Smooth muscle cell (in vitro differentiated cells): ENCODE results near the gene SHF. TPM values are rescaled to one million over a fixed set of nuclear protein-coding genes. Genes with fewer than 3 reads are reported as not detected.

ENCODE experiments used
- DNase-seq: peaks from one replicate; lab custom pipeline; 2025; ENCODE audit not compliant: unreplicated experiment; lab: John Stamatoyannopoulos, UW
- H2AFZ ChIP-seq: fragments of 200-600 bp; sonication (generic); 2 replicates; pipeline ENCODE4 v1.6.0; 2016; ENCODE audit warnings: antibody characterized with exemption, low read depth, mild to moderate bottlenecking
- H3F3A ChIP-seq: fragments of 200-600 bp; sonication (generic); 2 replicates; pipeline ENCODE4 v1.6.0; 2017; ENCODE audit warnings: antibody characterized with exemption, low read depth
- H3K27ac ChIP-seq: fragments of 200-600 bp; sonication (generic); 2 replicates; pipeline ENCODE4 v1.5.1; 2016; ENCODE audit warnings: low read depth, mild to moderate bottlenecking
- H3K27me3 ChIP-seq: fragments of 200-600 bp; sonication (generic); 2 replicates; pipeline ENCODE4 v1.6.1; 2016; ENCODE audit warnings: low read depth, mild to moderate bottlenecking
- H3K36me3 ChIP-seq: fragments of 200-600 bp; sonication (generic); 2 replicates; pipeline ENCODE4 v1.5.1; 2016; ENCODE audit warnings: low read depth
- H3K4me1 ChIP-seq: fragments of 200-600 bp; sonication (generic); 2 replicates; pipeline ENCODE4 v1.5.1; 2016; ENCODE audit warnings: low read depth
- H3K4me2 ChIP-seq: fragments of 200-600 bp; sonication (generic); 2 replicates; pipeline ENCODE4 v1.6.0; 2016; ENCODE audit warnings: mild to moderate bottlenecking
- H3K4me3 ChIP-seq: fragments of 200-600 bp; sonication (generic); 2 replicates; pipeline ENCODE4 v1.5.1; 2016; ENCODE audit warnings: mild to moderate bottlenecking
- H3K79me2 ChIP-seq: fragments of 200-600 bp; sonication (generic); 2 replicates; pipeline ENCODE4 v1.6.0; 2016; ENCODE audit warnings: low read depth, mild to moderate bottlenecking
- H3K9ac ChIP-seq: fragments of 200-600 bp; sonication (generic); 2 replicates; pipeline ENCODE4 v1.6.0; 2016; ENCODE audit warnings: low read depth
- H3K9me3 ChIP-seq: fragments of 200-600 bp; sonication (generic); replicated peaks from 2 replicates; pipeline ENCODE4 v1.5.1; 2016; ENCODE audit warnings: low read depth
- H4K20me1 ChIP-seq: fragments of 200-600 bp; sonication (generic); 2 replicates; pipeline ENCODE4 v1.6.0; 2016; ENCODE audit warnings: low read depth
- CTCF ChIP-seq: fragments of 200-600 bp; sonication (generic); IDR thresholded peaks from 2 replicates; pipeline ENCODE4 v1.5.1; 2017; ENCODE audit warnings: borderline replicate concordance, mild to moderate bottlenecking, antibody characterized with exemption; ENCODE audit not compliant: insufficient read depth, poor library complexity, severe bottlenecking
- WGBS: methylation state at CpG from one replicate; pipeline ENCODE4 v1.1.7; 2016; ENCODE audit warnings: low lambda C conversion rate; 5-methylcytosine and 5-hydroxymethylcytosine counted together
- polyA plus RNA-seq: library from polyadenylated mRNA; unstranded; fragments of >200 nt; fragmentation: Nextera tagmentation; extraction: Ambion mirVana; gene quantifications from 2 replicates; pipeline ENCODE4 v1.2.1, GENCODE V29; 2016
- total RNA-seq: library from RNA; depleted of rRNA; stranded (reverse); fragments of >200 nt; gene quantifications from 2 replicates; pipeline ENCODE4 v1.2.3, GENCODE V29; 2014

Gene SHF
- total and polyA plus RNA-seq, 2 experiments from 2014 or later = 16.4 to 41.3 TPM

- no peaks in the 10 kb centered on the region for H3K4me1 ChIP-seq
- DNase-seq = no peak
- no peaks in the 10 kb centered on the region for H3K36me3 ChIP-seq
- H3K4me3 ChIP-seq = no peak overlapping the region
- H3K27me3 ChIP-seq = no peaks in the 10 kb centered on the region
- H3K4me2 ChIP-seq = no peak overlapping the region
- no peaks in the 10 kb centered on the region for H4K20me1 ChIP-seq
- 87% methylated on average over 9 of the region's 9 CpGs for WGBS
- no peak for TF ChIP-seq CTCF
- no peak overlapping the region for H2AFZ ChIP-seq
- no peaks in the 10 kb centered on the region for H3F3A ChIP-seq
- no peaks in the 10 kb centered on the region for H3K9me3 ChIP-seq
- H3K27ac ChIP-seq = no peak overlapping the region
- no peak overlapping the region for H3K9ac ChIP-seq
- H3K79me2 ChIP-seq = no peaks in the 10 kb centered on the region
Observed at GRCh38 chr15:45144775-45145174, 43.0 kb downstream of the SHF start.

DNA sequence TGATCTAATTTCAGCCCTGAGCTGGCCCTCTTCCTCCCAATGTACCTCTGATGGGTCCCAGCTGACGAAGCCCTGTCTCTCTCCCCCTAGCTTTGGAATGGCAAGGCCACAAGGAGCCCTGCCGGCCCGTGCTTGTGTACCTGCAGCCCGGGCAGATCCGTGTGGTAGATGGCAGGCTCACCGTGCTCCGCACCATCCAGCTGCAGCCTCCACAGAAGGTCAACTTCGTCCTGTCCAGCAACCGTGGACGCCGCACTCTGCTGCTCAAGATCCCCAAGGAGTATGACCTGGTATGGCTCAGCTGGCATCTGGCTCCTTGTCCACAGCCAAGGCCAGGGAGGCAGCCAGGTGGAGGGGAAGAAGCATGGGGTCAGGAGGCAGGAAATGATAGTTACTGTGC lies 43.8 kb downstream of the SHF start:
- no peak overlapping the region for H3K9ac ChIP-seq
- no peaks in the 10 kb centered on the region for H4K20me1 ChIP-seq
- no peak for TF ChIP-seq CTCF
- H3K27me3 ChIP-seq = no peaks in the 10 kb centered on the region
- H3K4me1 ChIP-seq = no peaks in the 10 kb centered on the region
- H3K79me2 ChIP-seq = no peaks in the 10 kb centered on the region
- no peaks in the 10 kb centered on the region for H3F3A ChIP-seq
- no peak for DNase-seq
- no peaks in the 10 kb centered on the region for H3K36me3 ChIP-seq
- 89% methylated on average over 11 of the region's 11 CpGs for WGBS
- no peak overlapping the region for H2AFZ ChIP-seq
- H3K9me3 ChIP-seq = no peaks in the 10 kb centered on the region
- H3K27ac ChIP-seq = no peak overlapping the region
- no peak overlapping the region for H3K4me3 ChIP-seq
- H3K4me2 ChIP-seq = no peak overlapping the region

- Histone ChIP-seq H2AFZ (no peak overlapping the region), H3K9ac (no peak overlapping the region), H4K20me1 (no peaks in the 10 kb centered on the region), H3K36me3 (no peaks in the 10 kb centered on the region), H3K79me2 (no peaks in the 10 kb centered on the region), H3K27ac (no peak overlapping the region), H3K4me1 (no peaks in the 10 kb centered on the region), H3K4me2 (no peak overlapping the region), H3K27me3 (no peaks in the 10 kb centered on the region), H3F3A (no peaks in the 10 kb centered on the region), H3K9me3 (no peaks in the 10 kb centered on the region), H3K4me3 (no peak overlapping the region)
- TF ChIP-seq CTCF = no peak
- DNase-seq = no peak
- 95% methylated on average over 7 of the region's 7 CpGs for WGBS
Observed at GRCh38 chr15:45143056-45143455, 44.7 kb downstream of the SHF start.

- no peaks in the 10 kb centered on the region for H3K36me3 ChIP-seq
- no peak overlapping the region for H3K9ac ChIP-seq
- 84% methylated on average over 5 of the region's 5 CpGs for WGBS
- no peaks in the 10 kb centered on the region for H3K79me2 ChIP-seq
- no peak overlapping the region for H3K4me3 ChIP-seq
- peaks cover 9% of the 10 kb centered on the region for H3K27me3 ChIP-seq
- no peaks in the 10 kb centered on the region for H3K4me1 ChIP-seq
- H2AFZ ChIP-seq = no peak overlapping the region
- no peak for TF ChIP-seq CTCF
- H4K20me1 ChIP-seq = no peaks in the 10 kb centered on the region
- H3K4me2 ChIP-seq = no peak overlapping the region
- no peak overlapping the region for H3K27ac ChIP-seq
- H3K9me3 ChIP-seq = no peaks in the 10 kb centered on the region
- DNase-seq = no peak
- H3F3A ChIP-seq = no peaks in the 10 kb centered on the region
Observed at GRCh38 chr15:45141386-45141785, 46.4 kb downstream of the SHF start.
